HepG2 (cell line): Measurements from ENCODE around the gene PLD4. TPM values are rescaled to one million over a fixed set of nuclear protein-coding genes. Genes with fewer than 3 reads are reported as not detected.
A peak's percentile ranks its signal among the peaks of the same experiment; 100 is the strongest.

Source experiments
- AGO1 ChIP-seq: fragments of 200-400 bp; formaldehyde crosslinking; IDR thresholded peaks from 2 replicates; pipeline ENCODE4 v1.6.1; 2017; ENCODE audit warnings: mild to moderate bottlenecking, low read depth, low read length, moderate library complexity; ENCODE audit not compliant: poor library complexity, severe bottlenecking
- FOSL2 ChIP-seq: sonication (generic); formaldehyde crosslinking; IDR thresholded peaks from 2 replicates; pipeline ENCODE4 v1.4.0; 2020; ENCODE audit warnings: missing genetic modification reagents
- GABPB1 ChIP-seq: IDR thresholded peaks from 2 replicates; pipeline ENCODE4 v1.6.1; 2016; ENCODE audit warnings: mild to moderate bottlenecking, missing genetic modification reagents, moderate library complexity, missing compliant biosample characterization
- KAT8 ChIP-seq: IDR thresholded peaks from 2 replicates; pipeline ENCODE4 v1.6.1; 2016; ENCODE audit warnings: missing genetic modification reagents, missing compliant biosample characterization
- KLF11 ChIP-seq: IDR thresholded peaks from 2 replicates; pipeline ENCODE4 v1.6.1; 2016; ENCODE audit warnings: missing compliant biosample characterization
- MAFF ChIP-seq: IDR thresholded peaks from 2 replicates; pipeline ENCODE4 v1.6.1; 2011; ENCODE audit warnings: low read depth, low read length, improper control_type of control experiment
- MEF2D ChIP-seq: sonication (generic); formaldehyde crosslinking; IDR thresholded peaks from 2 replicates; pipeline ENCODE4 v1.5.1; 2020; ENCODE audit warnings: mild to moderate bottlenecking, missing genetic modification reagents
- MEIS2 ChIP-seq: sonication (generic); formaldehyde crosslinking; IDR thresholded peaks from 2 replicates; pipeline ENCODE4 v1.9.0; 2021; ENCODE audit warnings: mild to moderate bottlenecking, missing genetic modification reagents
- NCOA2 ChIP-seq: sonication (generic); formaldehyde crosslinking; IDR thresholded peaks from 2 replicates; pipeline ENCODE4 v1.8.0; 2022; ENCODE audit warnings: inconsistent platforms
- NFAT5 ChIP-seq: sonication (generic); formaldehyde crosslinking; IDR thresholded peaks from 2 replicates; pipeline ENCODE4 v1.4.0; 2020; ENCODE audit warnings: missing genetic modification reagents
- NFIC ChIP-seq: IDR thresholded peaks from 2 replicates; pipeline ENCODE4 v1.6.1; 2012; ENCODE audit warnings: mild to moderate bottlenecking, low read length, inconsistent platforms
- PHF21A ChIP-seq: sonication (generic); formaldehyde crosslinking; IDR thresholded peaks from 2 replicates; pipeline ENCODE4 v1.5.0; 2020; ENCODE audit warnings: mild to moderate bottlenecking, missing genetic modification reagents
- PHF8 ChIP-seq: sonication (generic); formaldehyde crosslinking; IDR thresholded peaks from 2 replicates; pipeline ENCODE4 v1.5.0; 2020; ENCODE audit warnings: missing genetic modification reagents
- TGIF2 ChIP-seq: IDR thresholded peaks from 2 replicates; pipeline ENCODE4 v1.6.1; 2016; ENCODE audit warnings: control low read depth, missing compliant biosample characterization
- THYN1 ChIP-seq: sonication (generic); formaldehyde crosslinking; IDR thresholded peaks from 2 replicates; pipeline ENCODE4 v1.8.1; 2023; ENCODE audit warnings: low read depth, mild to moderate bottlenecking, moderate library complexity, missing genetic modification reagents, borderline replicate concordance
- ZBTB34 ChIP-seq: sonication (generic); formaldehyde crosslinking; IDR thresholded peaks from 2 replicates; pipeline ENCODE4 v1.8.0; 2022; ENCODE audit warnings: mild to moderate bottlenecking, missing genetic modification reagents
- ZNF264 ChIP-seq: sonication (generic); formaldehyde crosslinking; IDR thresholded peaks from 2 replicates; pipeline ENCODE4 v1.4.0; 2020; ENCODE audit warnings: missing genetic modification reagents
- ZNF274 ChIP-seq: sonication (generic); formaldehyde crosslinking; IDR thresholded peaks from 2 replicates; pipeline ENCODE4 v1.5.1; 2020; ENCODE audit warnings: mild to moderate bottlenecking, missing genetic modification reagents
- ZNF530 ChIP-seq: sonication (generic); formaldehyde crosslinking; IDR thresholded peaks from 2 replicates; pipeline ENCODE4 v1.5.0; 2020; ENCODE audit warnings: low read depth, mild to moderate bottlenecking, missing genetic modification reagents
- ZNF547 ChIP-seq: sonication (generic); formaldehyde crosslinking; IDR thresholded peaks from 2 replicates; pipeline ENCODE4 v1.5.1; 2020; ENCODE audit warnings: mild to moderate bottlenecking, missing genetic modification reagents
- ZNF567 ChIP-seq: sonication (generic); formaldehyde crosslinking; IDR thresholded peaks from 2 replicates; pipeline ENCODE4 v1.8.1; 2023; ENCODE audit warnings: mild to moderate bottlenecking, missing genetic modification reagents, borderline replicate concordance
- ZNF570 ChIP-seq: sonication (generic); formaldehyde crosslinking; IDR thresholded peaks from 2 replicates; pipeline ENCODE4 v1.4.0; 2020; ENCODE audit warnings: mild to moderate bottlenecking, missing genetic modification reagents, borderline replicate concordance
- ZNF576 ChIP-seq: sonication (generic); formaldehyde crosslinking; IDR thresholded peaks from 2 replicates; pipeline ENCODE4 v1.4.0; 2020; ENCODE audit warnings: mild to moderate bottlenecking, missing genetic modification reagents
- ZNF615 ChIP-seq: sonication (generic); formaldehyde crosslinking; IDR thresholded peaks from 2 replicates; pipeline ENCODE4 v1.5.0; 2020; ENCODE audit warnings: mild to moderate bottlenecking, missing genetic modification reagents, borderline replicate concordance
- ZSCAN12 ChIP-seq: sonication (generic); formaldehyde crosslinking; IDR thresholded peaks from 2 replicates; pipeline ENCODE4 v1.9.0; 2021; ENCODE audit warnings: mild to moderate bottlenecking, missing genetic modification reagents
- polyA plus RNA-seq, 8 experiments: library from polyadenylated mRNA; depleted of rRNA in 3 of 8; stranded (reverse) in 7 of 8; unstranded in 1 of 8; fragments of >200 nt; fragmentation: Illumina TruSeq in 4 of 8; extraction: Trizol in 4 of 8; gene quantifications; 2 replicates each; pipeline versions ENCODE4 v1.2.1 to v1.2.3, GENCODE V29; 2011 to 2016; ENCODE audit warnings: low read depth in 4 of 8, missing spikeins in 1 of 8, mixed read lengths in 1 of 8; ENCODE audit not compliant: insufficient read depth in 1 of 8
- total RNA-seq, 5 experiments: library from RNA; depleted of rRNA; stranded (reverse); fragments of >200 nt; fragmentation: Illumina TruSeq; extraction: Trizol; gene quantifications; 2 replicates each; pipeline ENCODE4 v1.2.3, GENCODE V29; 2016; ENCODE audit warnings: low read depth in 1 of 5

The PLD4 gene
- total and polyA plus RNA-seq, 2 of the 13 experiments (the other 11 are each of a cell fraction or from before 2014, with no cell fraction given): not detected

GRCh38 chr14:104976198-104977007, 51.7 kb downstream of the PLD4 start (continued):
- TF ChIP-seq KLF11 (CRISPR knock-in tag) (no peak), ZNF567 (CRISPR knock-in tag) (no peak), ZNF274 (CRISPR knock-in tag) (peak; percentile 72; the same call in 1 of the 2 replicates), MEF2D (CRISPR knock-in tag) (no peak), KAT8 (CRISPR knock-in tag) (0 out of 2 replicates have a peak, but pooled peaks have one; percentile 41), MAFF (no peak), NFIC (no peak), ZNF576 (CRISPR knock-in tag) (no peak), THYN1 (CRISPR knock-in tag) (no peak), PHF8 (CRISPR knock-in tag) (peak; percentile 29; the same call in 1 of the 2 replicates), ZNF264 (no peak), MEIS2 (no peak), ZNF615 (CRISPR knock-in tag) (no peak), ZBTB34 (CRISPR knock-in tag) (no peak), NCOA2 (CRISPR knock-in tag) (peak; percentile 16; the same call in 1 of the 2 replicates), AGO1 (no peak), PHF21A (CRISPR knock-in tag) (no peak), ZSCAN12 (CRISPR knock-in tag) (no peak), ZNF530 (no peak), TGIF2 (CRISPR knock-in tag) (no peak), ZNF547 (CRISPR knock-in tag) (peak; percentile 77; the same call in 1 of the 2 replicates), GABPB1 (peak; percentile 47; the same call in 1 of the 2 replicates), FOSL2 (no peak), NFAT5 (CRISPR knock-in tag) (no peak), ZNF570 (no peak)
